ENCODE data around the gene DNAJB12.

The DNAJB12 gene

GRCh38 chr10:72285972-72286521 is 68.7 kb downstream of the DNAJB12 start:
- no peak for DNase-seq

GRCh38 chr10:72283131-72283530 is 71.6 kb downstream of the DNAJB12 start:
- DNase-seq, result no peak

All from central memory CD4-positive, alpha-beta T cell (primary cell).